Loucy (cell line): Measurements from ENCODE around the gene NR3C2.

Experiments used
- H2AFZ ChIP-seq: fragments of 200-600 bp; sonication (generic); 2 replicates; pipeline ENCODE4 v1.6.0; 2016; ENCODE audit warnings: antibody characterized with exemption, mild to moderate bottlenecking, low read length, moderate library complexity
- H3F3A ChIP-seq: fragments of 200-600 bp; 2 replicates; pipeline ENCODE4 v1.6.0; 2016; ENCODE audit warnings: antibody characterized with exemption, low read depth, mild to moderate bottlenecking
- H3K27me3 ChIP-seq: fragments of 200-600 bp; sonication (generic); 2 replicates; pipeline ENCODE4 v1.6.1; 2014; ENCODE audit warnings: low read length, mild to moderate bottlenecking; ENCODE audit not compliant: insufficient read depth, poor library complexity, severe bottlenecking
- H3K36me3 ChIP-seq: fragments of 200-600 bp; sonication (generic); 2 replicates; pipeline ENCODE4 v1.6.1; 2016; ENCODE audit warnings: low read length; ENCODE audit not compliant: insufficient read depth
- H3K4me1 ChIP-seq: fragments of 200-600 bp; sonication (generic); 2 replicates; pipeline ENCODE4 v1.5.1; 2014; ENCODE audit warnings: low read length, mild to moderate bottlenecking; ENCODE audit not compliant: insufficient read depth, poor library complexity, severe bottlenecking
- H3K4me2 ChIP-seq: fragments of 200-600 bp; sonication (generic); 2 replicates; pipeline ENCODE4 v1.6.0; 2014; ENCODE audit warnings: antibody characterized with exemption, low read length, low read depth, mild to moderate bottlenecking; ENCODE audit not compliant: poor library complexity, severe bottlenecking
- H3K4me3 ChIP-seq: fragments of 200-600 bp; sonication (generic); 2 replicates; pipeline ENCODE4 v1.5.1; 2014; ENCODE audit warnings: low read length, mild to moderate bottlenecking, mixed read lengths; ENCODE audit not compliant: poor library complexity, severe bottlenecking
- H3K79me2 ChIP-seq: fragments of 200-600 bp; sonication (generic); 2 replicates; pipeline ENCODE4 v1.6.1; 2014; ENCODE audit warnings: low read length; ENCODE audit not compliant: insufficient read depth
- H3K9ac ChIP-seq: fragments of 200-600 bp; sonication (generic); 2 replicates; pipeline ENCODE4 v1.6.0; 2014; ENCODE audit warnings: mild to moderate bottlenecking, low read depth, low read length, moderate library complexity; ENCODE audit not compliant: poor library complexity, severe bottlenecking
- H3K9me2 ChIP-seq: fragments of 200-600 bp; sonication (generic); replicated peaks from 2 replicates; pipeline ENCODE4 v1.6.1; 2016; ENCODE audit warnings: low read depth, low read length, mixed read lengths
- H3K9me3 ChIP-seq: fragments of 200-600 bp; sonication (generic); 2 replicates; pipeline ENCODE4 v1.6.1; 2014; ENCODE audit warnings: mild to moderate bottlenecking, antibody characterized with exemption, low read length, low read depth; ENCODE audit not compliant: insufficient read depth
- H4K20me1 ChIP-seq: fragments of 200-600 bp; sonication (generic); 2 replicates; pipeline ENCODE4 v1.6.0; 2014; ENCODE audit warnings: antibody characterized with exemption, low read length, mild to moderate bottlenecking; ENCODE audit not compliant: insufficient read depth, poor library complexity, severe bottlenecking
- CTCF ChIP-seq: fragments of 200-600 bp; sonication (generic); conservative IDR thresholded peaks from 2 replicates; pipeline ENCODE4 v1.5.1; 2014; ENCODE audit warnings: mild to moderate bottlenecking, antibody characterized with exemption, low read length
- EZH2phosphoT487 ChIP-seq: fragments of 200-600 bp; IDR thresholded peaks from 2 replicates; pipeline ENCODE4 v1.6.1; 2018; ENCODE audit warnings: antibody characterized with exemption, mild to moderate bottlenecking, moderate library complexity, borderline replicate concordance

Gene NR3C2

GRCh38 chr4:148366251-148366650 lies 76.0 kb downstream of the NR3C2 start:
- Histone ChIP-seq H2AFZ (no peak overlapping the region), H3K4me1 (no peaks in the 10 kb centered on the region), H3K4me2 (no peak overlapping the region), H3K9me3 (no peaks in the 10 kb centered on the region), H3K36me3 (no peaks in the 10 kb centered on the region), H4K20me1 (no peaks in the 10 kb centered on the region), H3K27me3 (no peaks in the 10 kb centered on the region), H3K9ac (no peak overlapping the region), H3F3A (no peaks in the 10 kb centered on the region), H3K9me2 (no peaks in the 10 kb centered on the region), H3K79me2 (no peaks in the 10 kb centered on the region), H3K4me3 (no peak overlapping the region)
- no peak for TF ChIP-seq EZH2phosphoT487
- no peak for TF ChIP-seq CTCF

- H3K9me3 ChIP-seq = no peaks in the 10 kb centered on the region
- H3K27me3 ChIP-seq = no peaks in the 10 kb centered on the region
- no peak overlapping the region for H3K9ac ChIP-seq
- H3K4me3 ChIP-seq = no peak overlapping the region
- H3K9me2 ChIP-seq = no peaks in the 10 kb centered on the region
- H2AFZ ChIP-seq = no peak overlapping the region
- TF ChIP-seq CTCF (no peak), EZH2phosphoT487 (no peak)
- H3K4me2 ChIP-seq = no peak overlapping the region
- no peaks in the 10 kb centered on the region for H3K79me2 ChIP-seq
- no peaks in the 10 kb centered on the region for H3K4me1 ChIP-seq
- H4K20me1 ChIP-seq = no peaks in the 10 kb centered on the region
- no peaks in the 10 kb centered on the region for H3K36me3 ChIP-seq
- H3F3A ChIP-seq = no peaks in the 10 kb centered on the region
Observed at GRCh38 chr4:148364525-148364924, 77.7 kb downstream of the NR3C2 start.

DNA sequence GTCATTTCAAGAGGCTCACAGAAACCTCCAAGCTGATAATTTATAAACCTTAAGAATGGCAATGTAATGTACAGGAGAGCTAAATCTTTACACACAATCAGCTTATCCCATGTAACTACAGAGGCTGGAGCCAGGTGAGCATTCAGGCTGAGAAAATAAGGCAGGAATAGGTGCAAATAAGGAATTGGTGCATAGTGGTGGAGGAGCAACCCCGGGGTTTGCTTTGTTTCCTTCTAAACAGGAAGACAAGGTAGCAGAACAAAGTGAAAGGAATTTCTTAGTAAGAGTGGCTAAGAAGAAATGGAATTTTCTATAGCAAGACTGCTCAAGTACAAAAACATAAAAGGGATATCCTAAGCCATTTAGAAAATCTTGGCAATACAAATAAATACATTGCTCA lies 82.4 kb downstream of the NR3C2 start:
- Histone ChIP-seq H3K9me2 (no peaks in the 10 kb centered on the region), H3K27me3 (no peaks in the 10 kb centered on the region), H3K4me2 (no peak overlapping the region), H4K20me1 (no peaks in the 10 kb centered on the region), H3K9ac (no peak overlapping the region), H3K4me3 (no peak overlapping the region), H3K79me2 (no peaks in the 10 kb centered on the region), H3K36me3 (no peaks in the 10 kb centered on the region), H3K9me3 (no peaks in the 10 kb centered on the region), H2AFZ (no peak overlapping the region), H3F3A (no peaks in the 10 kb centered on the region), H3K4me1 (no peaks in the 10 kb centered on the region)
- no peak for TF ChIP-seq EZH2phosphoT487
- TF ChIP-seq CTCF = no peak
